BE2C (cell line): ENCODE measurements around the gene RPS17.
"Not testable (repeated sequence)": the region's sequence is repeated elsewhere in the genome, so short reads cannot be mapped to it uniquely, and the experiment has no call there.

Experiments used
- DNase-seq: peaks from one replicate; pipeline ENCODE4 v3.0.0-alpha.2; 2020
- H3K27me3 ChIP-seq: fragments of 250-450 bp; sonication (Bioruptor Pico); 2 replicates; pipeline ENCODE4 v1.5.1; 2020; ENCODE audit warnings: mild to moderate bottlenecking
- H3K36me3 ChIP-seq: fragments of 250-450 bp; sonication (Bioruptor Pico); 2 replicates; pipeline ENCODE4 v1.5.1; 2020; ENCODE audit warnings: mild to moderate bottlenecking
- H3K4me1 ChIP-seq: fragments of 250-450 bp; sonication (Bioruptor Pico); 2 replicates; pipeline ENCODE4 v1.5.1; 2020
- H3K4me3 ChIP-seq: 2 replicates; pipeline ENCODE4 v1.5.1; 2011; ENCODE audit warnings: low read depth, low read length
- H3K9me3 ChIP-seq: fragments of 250-450 bp; sonication (Bioruptor Pico); 2 replicates; pipeline ENCODE4 v1.5.1; 2020
- TF ChIP-seq, protein P1 (sequence below): IDR thresholded peaks from 2 replicates; pipeline ENCODE4 v1.5.1; 2012; ENCODE audit warnings: mild to moderate bottlenecking, low read depth, low read length

RPS17 gene

GRCh38 chr15:82536409-82537350 is 3.6 kb downstream of the RPS17 start:
- DNase-seq = no peak
- Histone ChIP-seq H3K4me3 (no peak overlapping the region), H3K27me3 (no peaks in the 10 kb centered on the region), H3K36me3 (peaks cover 66% of the 10 kb centered on the region), H3K4me1 (no peaks in the 10 kb centered on the region), H3K9me3 (no peaks in the 10 kb centered on the region)
- TF ChIP-seq, protein P1, sequence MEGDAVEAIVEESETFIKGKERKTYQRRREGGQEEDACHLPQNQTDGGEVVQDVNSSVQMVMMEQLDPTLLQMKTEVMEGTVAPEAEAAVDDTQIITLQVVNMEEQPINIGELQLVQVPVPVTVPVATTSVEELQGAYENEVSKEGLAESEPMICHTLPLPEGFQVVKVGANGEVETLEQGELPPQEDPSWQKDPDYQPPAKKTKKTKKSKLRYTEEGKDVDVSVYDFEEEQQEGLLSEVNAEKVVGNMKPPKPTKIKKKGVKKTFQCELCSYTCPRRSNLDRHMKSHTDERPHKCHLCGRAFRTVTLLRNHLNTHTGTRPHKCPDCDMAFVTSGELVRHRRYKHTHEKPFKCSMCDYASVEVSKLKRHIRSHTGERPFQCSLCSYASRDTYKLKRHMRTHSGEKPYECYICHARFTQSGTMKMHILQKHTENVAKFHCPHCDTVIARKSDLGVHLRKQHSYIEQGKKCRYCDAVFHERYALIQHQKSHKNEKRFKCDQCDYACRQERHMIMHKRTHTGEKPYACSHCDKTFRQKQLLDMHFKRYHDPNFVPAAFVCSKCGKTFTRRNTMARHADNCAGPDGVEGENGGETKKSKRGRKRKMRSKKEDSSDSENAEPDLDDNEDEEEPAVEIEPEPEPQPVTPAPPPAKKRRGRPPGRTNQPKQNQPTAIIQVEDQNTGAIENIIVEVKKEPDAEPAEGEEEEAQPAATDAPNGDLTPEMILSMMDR = no peak

DNA sequence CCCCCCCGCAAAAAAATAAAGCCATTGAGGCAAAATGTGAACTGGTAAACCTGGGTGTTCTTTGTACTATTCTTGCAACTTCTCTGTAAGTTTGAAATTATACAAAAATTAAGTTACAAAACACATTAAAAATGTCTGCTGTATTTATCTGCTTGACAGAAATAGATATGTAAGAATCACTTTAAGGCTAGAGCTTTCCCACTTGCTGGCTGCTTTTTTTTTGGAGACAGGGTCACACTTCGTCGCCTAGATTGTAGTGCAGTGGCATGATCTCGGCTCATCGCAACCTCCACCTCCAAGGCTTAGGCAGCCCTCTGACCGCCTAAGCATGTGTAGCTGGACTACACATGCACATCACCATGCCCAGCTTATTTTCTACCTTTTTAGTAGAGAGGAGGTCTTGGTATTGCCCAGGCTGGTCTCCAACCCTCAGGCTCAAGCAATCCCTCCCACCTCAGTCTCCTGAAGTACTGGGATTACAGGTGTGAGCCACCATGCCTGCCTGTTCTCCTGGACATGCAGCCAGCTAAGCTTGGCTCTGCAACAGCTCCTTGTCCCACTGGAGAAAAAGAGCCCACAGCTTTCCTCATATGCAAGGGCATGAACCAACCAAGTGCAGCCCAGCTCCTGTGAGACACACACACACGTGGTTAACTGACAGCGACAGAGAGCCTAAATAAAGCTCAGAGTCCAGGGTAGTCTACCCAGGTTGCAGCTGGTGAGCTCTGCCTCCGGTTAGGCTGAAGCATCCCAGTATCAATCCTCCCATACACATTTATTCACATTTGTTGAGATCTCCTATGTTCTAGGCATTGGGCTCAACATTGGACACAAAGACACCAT is 4.5 kb downstream of the RPS17 start:
- no peak overlapping the region for H3K4me3 ChIP-seq
- H3K9me3 ChIP-seq = no peaks in the 10 kb centered on the region
- TF ChIP-seq, protein P1 = no peak
- H3K4me1 ChIP-seq = no peaks in the 10 kb centered on the region
- DNase-seq = no peak
- H3K27me3 ChIP-seq = no peaks in the 10 kb centered on the region
- peaks cover 66% of the 10 kb centered on the region for H3K36me3 ChIP-seq

DNA sequence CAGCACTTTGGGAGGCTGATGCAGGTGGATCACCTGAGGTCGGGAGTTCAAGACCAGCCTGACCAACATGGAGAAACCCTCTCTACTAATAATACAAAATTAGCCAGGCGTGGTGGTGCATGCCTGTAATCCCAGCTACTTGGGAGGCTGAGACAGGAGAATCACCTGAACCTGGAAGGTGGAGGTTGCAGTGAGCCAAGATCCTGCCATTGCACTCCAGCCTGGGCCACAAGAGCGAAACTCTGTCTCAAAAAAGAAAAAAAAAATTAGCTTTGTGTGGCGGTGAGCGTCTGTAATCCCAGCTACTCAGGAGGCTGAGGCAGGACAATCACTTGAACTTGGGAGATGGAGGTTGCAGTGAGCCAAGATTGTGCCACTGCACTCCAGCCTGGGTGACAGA is 5.1 kb downstream of the RPS17 start:
- H3K27me3 ChIP-seq, DNase-seq, H3K9me3 ChIP-seq, H3K4me3 ChIP-seq, H3K4me1 ChIP-seq: not testable (repeated sequence)
- H3K36me3 ChIP-seq = peaks cover 66% of the 10 kb centered on the region

DNA sequence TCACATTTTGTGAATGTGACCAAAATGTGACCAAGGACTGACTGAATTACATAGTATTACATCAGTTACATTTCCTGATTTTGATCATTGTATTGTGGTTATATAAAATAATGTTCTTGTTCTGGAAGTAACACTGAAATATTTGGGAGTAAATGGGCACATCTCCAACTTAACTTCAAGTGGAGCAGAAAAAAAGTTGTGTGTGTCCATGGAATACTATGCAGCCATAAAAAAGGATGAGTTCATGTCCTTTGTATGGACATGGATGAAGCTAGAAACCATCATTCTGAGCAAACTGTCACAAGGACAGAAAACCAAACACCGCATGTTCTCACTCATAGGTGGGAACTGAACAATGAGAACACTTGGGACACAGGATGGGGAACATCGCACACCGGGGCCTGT is 5.8 kb downstream of the RPS17 start:
- H3K36me3 ChIP-seq = peaks cover 60% of the 10 kb centered on the region
- not testable (repeated sequence) for H3K4me1 ChIP-seq, H3K4me3 ChIP-seq

DNA sequence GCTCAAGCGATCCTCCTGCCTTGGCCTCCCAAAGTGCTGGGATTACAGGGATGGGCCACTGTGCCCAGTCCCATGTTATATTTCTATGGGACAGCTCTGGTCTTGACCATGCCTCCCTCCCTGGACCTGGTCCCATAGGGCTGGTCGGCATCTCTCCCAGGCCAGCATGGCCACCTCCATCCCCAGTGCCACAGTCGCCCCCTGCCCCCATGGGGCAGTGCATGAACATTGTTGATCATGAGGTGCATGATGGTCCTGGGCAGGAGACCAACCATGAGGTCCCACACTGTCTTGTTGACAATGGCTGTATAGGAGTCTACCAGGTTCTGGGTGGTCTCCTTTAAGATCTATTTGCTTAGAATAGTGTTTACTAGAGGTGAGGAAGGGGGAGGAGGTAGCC is 6.5 kb downstream of the RPS17 start:
- DNase-seq = no peak
- Histone ChIP-seq H3K36me3 (peaks cover 54% of the 10 kb centered on the region), H3K4me3 (no peak overlapping the region), H3K9me3 (no peaks in the 10 kb centered on the region), H3K27me3 (no peaks in the 10 kb centered on the region), H3K4me1 (no peaks in the 10 kb centered on the region)
- TF ChIP-seq, protein P1 = no peak

More for the DNA sequence above, 5.8 kb downstream of the RPS17 start:
- not testable (repeated sequence) for H3K9me3 ChIP-seq, H3K27me3 ChIP-seq, DNase-seq

- H3K4me3 ChIP-seq = no peak overlapping the region
- no peaks in the 10 kb centered on the region for H3K27me3 ChIP-seq
- no peaks in the 10 kb centered on the region for H3K9me3 ChIP-seq
- H3K4me1 ChIP-seq = no peaks in the 10 kb centered on the region
- TF ChIP-seq, protein P1 = no peak
- H3K36me3 ChIP-seq = peaks cover 47% of the 10 kb centered on the region
- DNase-seq = no peak
These were observed 7.2 kb downstream of the RPS17 start for GRCh38 chr15:82532991-82533481.
